SKM-1 (cell line): ENCODE measurements around the gene FRRS1L.

Experiments used
- DNase-seq: peaks from one replicate; lab custom pipeline; 2025; ENCODE audit not compliant: unreplicated experiment; lab: John Stamatoyannopoulos, UW

Gene FRRS1L

DNA sequence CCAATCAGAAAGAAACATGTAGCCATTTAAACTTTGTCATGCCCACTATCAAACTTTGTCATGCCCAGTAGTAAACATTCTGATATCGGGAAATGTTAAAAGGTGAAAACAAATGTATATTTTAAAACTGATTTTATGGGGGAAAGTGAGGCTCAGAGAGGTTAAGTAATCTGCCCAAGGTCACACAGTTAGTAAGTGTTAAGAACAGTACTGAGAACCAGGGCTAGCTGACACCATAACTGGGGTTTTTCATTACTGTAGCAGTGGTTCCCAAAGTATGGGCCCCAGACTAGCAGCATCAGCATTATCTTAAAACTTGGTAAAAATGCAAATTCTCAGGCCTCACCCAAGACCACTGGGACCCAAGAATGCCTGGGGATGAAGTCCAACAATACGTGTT lies 9.9 kb upstream of the FRRS1L start:
- DNase-seq = no peak

DNA sequence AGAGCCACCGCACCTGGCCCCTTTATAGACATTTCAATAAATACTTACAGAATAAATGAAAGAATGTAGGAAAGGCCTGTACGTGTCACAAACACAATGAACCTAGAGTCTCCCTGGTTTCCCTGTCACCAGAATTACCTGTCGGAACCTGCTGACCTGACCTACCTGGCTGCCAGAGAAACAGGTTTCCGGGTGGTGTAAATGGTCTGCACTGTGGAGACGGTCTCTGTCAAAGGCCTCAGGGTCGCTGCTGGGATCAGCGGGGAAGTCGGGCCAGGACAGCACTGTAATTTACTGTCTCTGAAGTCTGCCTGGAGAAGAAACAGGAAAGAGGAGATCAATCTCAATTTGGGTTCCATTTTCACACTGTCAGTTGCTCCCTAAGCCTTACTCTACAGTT lies 9.3 kb upstream of the FRRS1L start:
- DNase-seq = no peak

DNA sequence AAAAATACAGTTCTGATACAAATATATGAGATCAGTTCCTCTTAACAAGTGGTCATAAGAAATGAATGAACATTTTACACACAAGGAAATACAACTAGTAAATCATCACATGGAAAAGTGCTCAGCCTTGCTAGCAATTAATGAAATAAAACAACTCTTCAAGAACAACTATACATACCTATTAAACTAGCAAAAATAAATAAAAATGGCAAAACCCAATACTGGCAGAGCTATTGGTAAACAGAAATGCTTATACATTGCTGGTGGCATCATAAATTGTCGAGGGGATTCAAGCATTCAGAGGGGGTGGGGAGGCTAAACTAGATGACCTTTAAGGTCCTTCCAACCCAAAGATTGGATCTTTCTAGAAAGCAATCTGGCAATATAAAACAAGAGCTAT lies 5.9 kb upstream of the FRRS1L start:
- DNase-seq = no peak

DNA sequence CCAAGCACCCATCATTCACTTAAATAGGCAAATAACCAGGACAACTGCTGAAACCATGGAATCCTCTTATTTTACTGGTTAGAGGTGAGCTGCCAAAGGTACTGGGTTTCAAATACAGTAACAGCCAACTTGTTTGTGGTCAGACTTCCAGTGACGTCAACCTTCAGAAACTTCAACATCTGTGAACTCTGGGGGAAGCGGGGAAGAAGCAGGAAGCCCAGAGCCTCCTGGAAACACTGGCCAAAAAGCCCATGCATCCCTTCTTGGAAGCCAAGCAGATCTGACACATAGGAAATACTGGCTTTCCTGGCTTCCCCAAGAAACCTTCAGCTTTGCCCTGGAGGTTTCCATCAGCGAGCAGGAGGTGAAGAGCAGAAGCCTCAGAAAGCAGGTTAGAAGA lies 4.9 kb upstream of the FRRS1L start:
- no peak for DNase-seq

DNA sequence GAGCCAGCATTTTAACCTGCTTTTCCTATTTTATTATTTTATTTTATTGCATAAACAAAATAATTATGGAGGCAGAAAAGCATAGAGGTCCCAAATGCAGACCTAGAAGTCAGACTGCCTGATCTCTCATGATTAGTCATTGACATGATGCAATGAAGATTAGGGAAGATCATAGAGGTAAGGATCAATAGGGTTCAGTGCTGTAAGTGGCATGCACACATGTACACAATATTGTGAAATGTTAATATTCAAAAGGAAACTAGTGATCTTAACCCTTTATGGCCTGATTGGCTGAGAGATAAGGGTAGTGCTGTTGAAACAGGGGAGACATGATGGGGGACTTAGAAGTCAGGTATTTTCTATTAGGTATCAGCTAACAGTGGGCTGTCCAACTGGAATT lies 1.1 kb upstream of the FRRS1L start:
- DNase-seq = no peak

DNA sequence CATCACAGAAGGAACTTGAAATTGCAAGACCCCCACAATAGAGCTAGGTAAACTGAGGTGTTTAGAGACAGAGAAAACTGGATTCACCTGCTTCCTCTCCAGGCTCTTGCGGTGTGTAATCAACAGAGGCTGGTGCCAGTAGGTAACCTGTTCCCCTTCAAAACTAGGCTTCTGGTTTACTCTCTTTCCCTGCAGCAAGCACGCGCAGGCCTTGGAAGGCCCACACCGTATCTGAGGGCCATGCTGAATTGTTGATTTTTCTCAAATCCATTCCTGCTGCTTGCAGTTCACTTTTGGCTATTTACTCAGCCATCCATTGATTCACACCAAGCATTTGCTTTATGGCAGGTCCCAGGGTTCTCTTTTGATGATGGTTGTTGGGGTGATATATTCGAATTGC lies 667 bp upstream of the FRRS1L start:
- no peak for DNase-seq

DNA sequence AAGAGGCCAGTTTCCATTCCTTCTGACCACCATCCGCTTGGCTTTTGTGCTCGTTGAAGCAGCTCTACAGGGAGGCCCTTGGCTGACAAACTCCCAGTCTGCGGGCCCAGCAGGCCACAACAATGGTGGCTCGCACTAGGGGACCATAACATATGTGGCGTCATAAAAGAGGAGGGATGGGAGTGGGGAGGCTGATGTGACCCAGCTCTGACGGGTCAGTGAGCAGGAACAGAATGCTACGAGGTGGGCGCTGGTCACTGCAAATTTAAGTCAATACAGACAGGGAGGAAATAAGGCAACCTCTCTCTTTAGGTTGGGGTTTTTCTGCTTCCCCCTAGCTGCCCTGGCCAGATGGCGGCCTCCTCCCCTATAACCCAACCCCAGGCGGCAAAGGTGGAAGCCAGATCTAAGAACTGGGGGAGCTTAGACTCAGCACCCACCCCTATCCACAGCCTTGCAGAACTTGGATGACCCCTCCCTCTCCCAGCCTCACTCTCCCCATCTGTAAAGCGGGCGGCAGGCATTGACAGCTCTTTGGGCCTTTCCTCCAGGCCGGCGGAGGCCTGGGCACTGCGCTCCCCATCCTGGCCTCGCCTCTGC lies 778 bp downstream of the FRRS1L start:
- DNase-seq = no peak

DNA sequence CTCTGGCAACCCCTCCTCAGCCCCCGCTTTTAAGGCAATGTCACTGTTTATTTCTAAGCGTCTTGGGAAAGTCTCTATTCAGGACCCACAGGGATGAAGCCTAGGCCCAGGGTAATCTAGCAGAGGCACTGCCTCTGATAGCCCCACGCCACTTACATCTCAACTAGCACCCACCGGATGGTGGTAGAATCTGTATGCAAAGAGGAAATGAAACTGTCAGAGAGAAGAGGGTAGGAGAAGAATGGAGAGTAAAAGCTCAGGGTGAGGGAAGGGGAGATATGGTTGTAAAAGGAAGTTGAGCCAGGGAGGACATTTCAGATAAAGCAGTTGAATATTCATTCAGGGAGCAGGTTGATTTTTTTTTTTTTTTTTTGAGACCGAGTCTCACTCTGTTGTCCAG lies 3.0 kb downstream of the FRRS1L start:
- no peak for DNase-seq

DNA sequence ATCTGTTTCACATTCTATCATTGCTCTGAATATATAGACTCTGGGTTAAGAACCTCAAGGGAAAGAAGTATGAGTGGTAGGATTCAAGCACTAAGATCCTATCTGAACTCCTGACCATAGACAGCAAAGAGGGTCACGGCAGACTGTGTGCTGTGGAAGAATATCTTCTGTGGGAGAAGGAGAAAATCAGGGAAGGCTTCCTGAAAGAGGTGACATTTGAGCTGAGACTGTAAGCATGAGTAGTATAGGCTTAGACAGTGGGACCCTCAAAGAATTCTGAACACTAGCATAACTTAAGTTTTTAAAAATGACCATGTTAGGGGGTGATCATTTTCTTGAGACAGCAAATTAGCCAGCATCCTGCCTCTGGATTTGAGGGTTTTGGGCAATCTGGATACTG lies 3.9 kb downstream of the FRRS1L start:
- DNase-seq = no peak

DNA sequence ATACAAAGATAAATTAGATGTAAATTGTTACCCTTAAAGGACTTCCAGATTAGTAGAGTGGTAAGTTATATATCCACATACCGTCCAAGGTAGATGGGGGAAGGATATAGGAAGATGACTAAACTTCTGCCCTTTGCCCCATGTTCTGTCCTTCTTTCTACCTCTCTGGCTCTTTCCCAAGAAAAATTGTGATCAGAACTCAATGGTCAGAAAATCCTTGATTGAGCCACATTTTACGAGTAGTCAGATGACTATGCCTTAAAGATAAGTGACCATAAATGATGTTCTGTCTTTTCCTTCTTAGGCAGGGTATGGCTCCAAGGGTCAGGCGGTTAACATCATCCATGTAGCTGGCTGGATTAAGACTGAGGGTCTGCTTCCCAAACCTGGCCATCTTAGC lies 4.4 kb downstream of the FRRS1L start:
- no peak for DNase-seq

DNA sequence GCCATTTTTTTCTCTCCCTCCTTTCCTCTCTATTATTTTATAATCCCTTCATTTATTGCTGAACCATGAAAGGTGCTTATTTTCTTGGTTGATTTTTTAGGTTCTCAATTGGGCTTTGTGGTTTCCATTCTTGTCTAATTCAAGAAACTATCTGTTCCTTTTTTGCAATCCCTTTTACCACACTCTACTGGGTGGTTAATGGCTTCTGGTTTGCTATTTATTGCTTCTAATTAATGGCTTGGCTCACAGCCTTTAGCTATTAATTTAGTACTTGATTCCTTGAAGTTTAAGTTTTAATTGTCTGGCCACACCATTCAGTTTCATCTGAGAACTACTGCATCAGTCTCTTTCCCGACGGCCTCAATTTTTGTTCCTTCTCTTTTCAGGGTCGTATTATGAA lies 5.6 kb downstream of the FRRS1L start:
- DNase-seq = no peak

DNA sequence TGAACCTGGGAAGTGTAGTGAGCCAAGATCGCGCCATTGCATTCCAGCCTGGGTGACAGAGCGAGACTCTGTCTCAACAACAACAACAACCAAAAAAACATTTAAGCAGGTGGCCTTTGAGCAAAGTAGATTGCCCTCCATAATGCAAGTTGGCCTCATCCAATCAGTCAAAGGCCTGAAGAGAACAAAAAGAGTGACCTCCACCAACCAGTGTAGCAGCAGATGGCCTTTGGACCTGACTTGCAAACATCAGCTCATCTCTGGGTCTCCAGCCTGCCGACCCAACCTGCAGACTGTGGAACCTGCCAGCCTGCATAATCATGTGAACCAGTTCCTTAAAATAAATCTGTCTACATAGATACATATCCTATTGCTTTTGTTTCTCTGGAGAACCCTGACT lies 7.5 kb downstream of the FRRS1L start:
- DNase-seq = no peak

DNA sequence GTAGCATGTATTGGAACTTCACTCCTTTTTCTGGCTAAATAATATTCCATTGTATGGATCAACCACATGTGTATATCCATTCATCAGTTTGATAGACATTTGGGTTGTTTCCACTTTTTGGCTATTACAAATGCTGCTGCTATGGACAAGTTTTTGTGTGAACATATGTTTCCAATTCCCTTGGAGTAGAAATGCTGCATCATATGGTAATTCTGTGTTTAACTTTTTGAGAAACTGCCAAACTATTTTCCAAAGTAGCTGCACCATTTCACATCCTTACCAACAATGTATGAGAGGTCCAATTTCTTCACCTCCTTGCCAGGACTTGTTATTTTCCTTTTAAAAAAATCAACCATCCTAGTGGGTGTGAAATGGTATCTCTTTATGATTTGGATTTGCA lies 8.4 kb downstream of the FRRS1L start:
- DNase-seq = no peak

DNA sequence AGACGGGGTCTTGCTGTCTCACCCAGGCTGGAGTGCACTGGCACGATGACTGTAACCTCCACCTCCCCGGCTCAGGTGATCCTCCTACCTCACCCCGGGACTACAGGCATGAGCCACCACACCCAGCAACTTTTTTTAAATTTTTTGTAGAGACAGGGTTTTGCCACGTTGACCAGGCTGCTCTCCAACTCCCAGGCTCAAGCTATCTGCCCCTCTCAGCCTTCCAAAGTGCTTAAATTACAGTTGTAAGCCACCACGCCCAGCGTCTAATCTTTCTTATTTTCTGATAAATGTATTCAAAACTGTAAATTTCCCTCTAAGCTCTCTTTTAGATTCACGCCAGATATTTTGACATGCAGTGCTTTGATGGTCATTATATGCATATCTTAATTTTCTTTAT lies 10.3 kb downstream of the FRRS1L start:
- no peak for DNase-seq

DNA sequence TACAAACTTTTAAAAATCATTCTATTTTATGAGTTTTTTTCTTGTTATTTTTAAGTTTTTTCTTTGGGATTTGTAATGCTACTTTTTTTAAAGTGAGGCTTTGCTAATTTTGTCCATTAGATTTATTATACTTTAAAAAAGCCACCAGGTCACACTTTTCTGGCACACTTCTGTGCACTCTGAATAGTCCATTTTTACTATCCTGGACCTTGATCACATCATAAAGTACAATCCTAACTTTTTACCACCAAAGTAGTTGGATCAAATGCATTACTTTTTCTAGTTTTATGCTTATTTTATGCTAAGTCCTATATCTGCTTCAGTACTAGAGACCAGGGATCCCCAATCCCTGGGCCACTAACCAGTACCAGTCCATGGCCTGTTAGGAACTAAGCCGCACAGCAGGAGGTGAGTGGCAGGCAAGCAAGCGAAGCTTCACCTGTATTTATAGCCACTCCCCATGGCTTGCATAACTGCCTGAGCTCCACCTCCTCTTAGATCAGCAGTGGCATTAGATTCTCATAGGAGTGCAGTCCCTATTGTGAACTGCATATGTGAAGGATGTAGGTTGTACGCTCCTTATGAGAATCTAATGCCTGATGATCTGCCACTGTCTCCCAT lies 16.0 kb downstream of the FRRS1L start:
- no peak for DNase-seq

DNA sequence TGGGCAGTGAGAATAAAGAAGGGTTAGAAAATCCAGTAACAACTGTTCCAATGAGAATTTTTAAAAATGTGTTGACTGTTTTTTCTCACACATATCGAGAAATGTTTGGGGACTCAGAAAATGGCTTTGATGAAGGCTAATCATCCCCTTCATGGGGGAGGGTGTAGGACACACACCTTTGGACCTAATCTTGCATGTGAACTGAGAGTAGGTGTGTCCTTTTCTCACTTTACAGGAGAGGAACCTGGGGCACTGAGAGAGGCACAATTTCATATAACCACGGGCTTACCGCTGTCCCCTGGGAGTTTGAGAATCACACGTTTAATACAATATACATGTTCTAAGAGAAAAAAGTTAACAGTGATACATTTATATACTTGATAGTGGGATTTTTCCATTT lies 17.3 kb downstream of the FRRS1L start:
- no peak for DNase-seq

DNA sequence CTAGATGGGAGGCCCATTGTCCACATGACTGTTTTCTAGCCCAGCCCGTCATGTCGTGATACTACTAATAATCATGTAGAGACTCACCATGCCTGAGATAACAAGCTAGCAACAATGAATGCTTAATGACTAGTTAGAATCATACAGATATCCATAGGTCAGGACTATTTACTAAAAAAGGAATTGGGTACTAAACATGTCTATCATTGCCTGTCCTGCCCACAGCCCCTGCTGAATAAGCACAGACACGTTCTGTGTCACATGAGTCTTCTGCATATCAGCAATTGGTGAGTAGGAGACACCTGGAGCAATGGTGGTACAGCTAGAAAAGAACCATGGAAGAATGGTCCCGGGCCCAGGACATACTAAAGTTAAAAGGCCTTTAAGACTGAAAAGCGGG lies 18.0 kb downstream of the FRRS1L start:
- no peak for DNase-seq

DNA sequence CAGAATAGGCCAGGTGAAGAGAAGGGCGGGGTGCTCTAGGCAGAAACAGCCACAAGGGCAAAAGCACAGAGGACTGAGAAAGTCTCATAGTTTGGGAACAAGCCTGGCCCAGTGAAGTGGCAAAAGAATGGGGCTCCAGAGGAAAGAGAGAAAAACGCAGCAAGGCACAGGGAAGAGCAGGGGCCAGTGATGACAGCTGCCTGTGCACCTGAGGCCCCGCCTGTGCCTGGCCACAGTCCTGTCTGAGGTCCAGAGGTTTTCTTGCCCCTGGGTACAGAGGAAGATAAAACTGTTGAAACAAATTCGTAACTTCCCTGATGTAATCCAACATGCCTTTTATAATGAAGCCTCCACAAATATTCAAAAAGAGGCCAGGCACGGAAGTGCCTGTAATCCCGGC lies 22.0 kb downstream of the FRRS1L start:
- no peak for DNase-seq

DNA sequence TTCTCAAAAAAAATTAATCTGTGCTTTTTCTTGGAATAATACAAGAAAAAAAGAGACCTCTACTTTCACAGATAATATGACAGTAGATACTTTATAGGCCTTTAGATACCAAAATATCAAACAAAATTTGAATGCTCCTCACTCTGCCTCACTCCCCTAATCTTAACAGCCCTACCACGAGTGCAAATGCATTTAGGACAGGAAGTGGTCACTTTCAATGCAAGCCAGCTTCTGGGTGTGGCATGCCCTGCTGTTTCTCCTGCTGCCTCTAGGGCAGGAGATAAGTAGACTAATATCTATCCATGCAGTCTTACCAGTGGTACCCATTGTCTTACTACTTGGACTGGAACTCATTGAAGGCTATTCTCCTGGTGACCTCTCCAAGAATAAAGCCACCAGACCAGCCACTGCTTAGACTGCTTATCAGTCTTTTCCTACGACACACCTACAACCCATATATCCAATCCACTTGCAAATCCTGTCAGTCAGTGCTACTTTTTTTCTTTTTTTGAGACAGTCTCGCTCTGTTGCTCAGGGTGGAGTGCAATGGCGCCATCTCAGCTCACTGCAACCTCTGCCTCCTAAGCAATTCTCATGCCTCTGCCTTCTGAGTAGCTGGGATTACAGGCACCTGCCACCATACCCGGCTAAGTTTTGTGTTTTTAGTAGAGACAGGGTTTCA lies 23.0 kb downstream of the FRRS1L start:
- no peak for DNase-seq

DNA sequence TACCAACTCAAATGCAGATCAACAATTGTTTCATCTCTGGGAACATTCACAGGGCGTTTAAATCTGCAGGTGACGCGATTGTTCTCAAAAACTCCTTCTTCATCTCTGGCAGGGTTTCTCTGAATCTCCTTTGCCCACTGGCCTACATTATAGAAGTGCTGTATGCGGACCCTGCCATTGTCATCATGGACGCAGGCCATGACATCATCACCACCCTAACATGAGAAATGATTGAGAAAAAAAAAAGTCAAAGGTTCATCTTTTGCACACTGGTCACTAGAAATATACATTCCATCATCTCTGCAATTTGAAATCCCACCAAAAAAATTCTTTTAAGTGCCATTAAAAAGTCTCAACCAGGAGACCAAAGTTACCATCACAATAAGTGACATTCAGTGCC lies 25.7 kb downstream of the FRRS1L start:
- no peak for DNase-seq

DNA sequence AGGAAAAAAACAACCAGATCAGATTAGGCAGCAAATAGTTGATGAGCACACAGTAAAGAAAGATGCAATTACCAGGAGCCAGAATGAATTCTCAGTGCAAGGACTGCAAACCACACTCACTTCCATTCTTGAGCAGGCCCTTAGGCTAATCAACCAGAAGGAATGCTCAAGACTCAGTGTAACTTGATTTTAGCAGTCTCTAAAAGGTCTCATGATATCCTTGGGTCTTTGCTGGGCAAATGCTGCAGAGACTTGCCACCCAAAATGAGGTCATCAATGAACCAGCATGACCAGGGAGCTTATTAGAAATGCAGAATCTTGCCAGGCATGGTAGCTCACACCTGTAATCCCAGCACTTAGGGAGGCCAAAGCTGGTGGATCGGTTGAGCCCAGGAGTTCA lies 27.2 kb downstream of the FRRS1L start:
- DNase-seq = no peak

DNA sequence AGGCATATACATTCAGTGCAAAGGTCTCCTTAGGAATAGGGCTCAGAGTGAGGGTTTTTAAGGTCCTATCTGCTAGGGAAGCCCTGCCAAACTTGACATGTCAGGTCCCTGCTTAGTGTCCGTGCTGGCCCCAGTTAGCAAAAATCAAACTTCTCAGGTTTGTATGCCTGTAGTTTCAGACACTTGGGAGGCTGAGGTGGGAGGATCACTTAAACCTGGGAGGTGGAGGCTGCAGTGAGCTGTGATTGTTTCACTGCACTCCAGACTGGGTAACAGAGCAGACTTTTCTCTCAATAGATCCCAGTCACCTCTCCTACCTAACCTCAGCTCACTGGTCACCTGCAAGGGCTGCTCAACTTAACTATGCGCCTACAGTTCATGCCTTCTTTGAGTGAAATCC lies 28.6 kb downstream of the FRRS1L start:
- no peak for DNase-seq

DNA sequence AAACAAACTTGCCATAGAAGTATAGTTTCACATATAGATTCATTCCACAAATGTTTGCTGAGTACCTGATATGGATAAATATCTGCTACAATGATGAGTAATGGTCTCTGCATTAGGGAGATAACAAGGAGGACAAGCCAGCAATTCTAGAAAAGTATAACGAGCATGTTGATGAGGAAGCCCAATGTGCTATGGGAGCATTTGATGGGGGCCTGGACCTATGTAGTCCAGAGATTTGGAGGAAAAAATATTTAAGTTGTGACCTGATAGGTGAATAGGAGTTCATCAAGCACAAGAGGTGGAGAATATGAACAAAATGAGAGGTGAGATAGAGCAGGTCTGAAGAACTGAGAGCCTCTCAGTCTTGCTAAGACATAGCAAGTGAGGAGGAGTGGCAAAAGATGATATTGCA lies 32.9 kb downstream of the FRRS1L start:
- no peak for DNase-seq
